Activated CD4-positive, alpha-beta T cell treated with anti-CD3 and anti-CD28 coated beads, Interleukin-2, Interleukin-4, amounts not matched to agents 100 ng/mL and 50 ng/mL, durations not matched to agents 16 hours and 8 hours (primary cell): ENCODE measurements around the gene FKBP5.
A peak's percentile ranks its signal among the peaks of the same experiment; 100 is the strongest.
"Not testable (repeated sequence)": the region's sequence is repeated elsewhere in the genome, so short reads cannot be mapped to it uniquely, and the experiment has no call there.

Experiments
- DNase-seq: peaks from one replicate; pipeline ENCODE4 v3.0.0-alpha.2; 2020; ENCODE audit warnings: low spot score

The FKBP5 gene

GRCh38 chr6:35723587-35723986, 34.9 kb upstream of the FKBP5 start:
- no peak for DNase-seq

GRCh38 chr6:35722121-35722761, 33.5 kb upstream of the FKBP5 start:
- DNase-seq = no peak

- no peak for DNase-seq
These were observed 31.4 kb upstream of the FKBP5 start for GRCh38 chr6:35719830-35720733.

GRCh38 chr6:35719404-35719829, 30.7 kb upstream of the FKBP5 start:
- no peak for DNase-seq

GRCh38 chr6:35718911-35719381, 30.2 kb upstream of the FKBP5 start:
- DNase-seq = peak; percentile 47

- DNase-seq = no peak
These were observed 29.6 kb upstream of the FKBP5 start for GRCh38 chr6:35718375-35718736.

- no peak for DNase-seq
These were observed 29.0 kb upstream of the FKBP5 start for GRCh38 chr6:35717449-35718374.

- no peak for DNase-seq
These were observed 28.1 kb upstream of the FKBP5 start for GRCh38 chr6:35716798-35717197.

- no peak for DNase-seq
These were observed 24.5 kb upstream of the FKBP5 start for GRCh38 chr6:35713006-35713767.

GRCh38 chr6:35711731-35712130, 23.0 kb upstream of the FKBP5 start:
- no peak for DNase-seq

GRCh38 chr6:35710241-35710847, 21.6 kb upstream of the FKBP5 start:
- DNase-seq = peak; percentile 67

- DNase-seq = no peak
These were observed 19.9 kb upstream of the FKBP5 start for GRCh38 chr6:35708585-35708984.

- DNase-seq = no peak
These were observed 19.1 kb upstream of the FKBP5 start for GRCh38 chr6:35707714-35708407.

- no peak for DNase-seq
These were observed 17.8 kb upstream of the FKBP5 start for GRCh38 chr6:35706468-35706867.

- no peak for DNase-seq
These were observed 14.8 kb upstream of the FKBP5 start for GRCh38 chr6:35703554-35703953.

GRCh38 chr6:35698858-35699257, 10.1 kb upstream of the FKBP5 start:
- no peak for DNase-seq

- not testable (repeated sequence) for DNase-seq
These were observed 9.7 kb upstream of the FKBP5 start for GRCh38 chr6:35698430-35698829.

- no peak for DNase-seq
These were observed 5.7 kb upstream of the FKBP5 start for GRCh38 chr6:35694462-35694861.

- DNase-seq = no peak
These were observed 2.5 kb upstream of the FKBP5 start for GRCh38 chr6:35691027-35691824.

- DNase-seq = no peak
These were observed 1.8 kb upstream of the FKBP5 start for GRCh38 chr6:35690484-35690883.
